ENCODE data around the gene RDH11.
A peak's percentile ranks its signal among the peaks of the same experiment; 100 is the strongest.
"Not testable (repeated sequence)": the region's sequence is repeated elsewhere in the genome, so short reads cannot be mapped to it uniquely, and the experiment has no call there.

The RDH11 gene

GRCh38 chr14:67703997-67704396 is 8.4 kb upstream of the RDH11 start:
- DNase-seq = no peak

DNA sequence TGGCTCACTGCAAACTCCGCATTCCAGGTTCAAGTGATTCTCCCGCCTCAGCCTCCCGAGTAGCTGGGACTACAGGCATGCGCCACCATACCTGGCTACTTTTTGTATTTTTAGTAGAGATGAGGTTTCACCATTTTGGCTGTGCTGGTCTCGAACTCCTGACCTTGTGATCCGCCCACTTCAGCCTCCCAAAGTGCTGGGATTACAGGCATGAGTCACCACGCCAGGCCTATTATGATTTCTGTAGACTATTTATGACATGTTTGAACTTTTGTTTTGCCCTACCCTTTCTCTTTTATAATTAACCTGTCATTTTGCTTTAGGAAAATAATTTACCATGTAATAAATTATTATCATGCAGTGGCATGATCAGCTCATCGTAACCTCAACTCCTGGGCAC is 5.9 kb upstream of the RDH11 start, which contains the start of gene RDH12:
TSS of gene RDH12 (plus strand) at position 395 of the 400 bp plus-strand sequence. CDS start 20,757 bp downstream, outside the sequence.
- DNase-seq = not testable (repeated sequence)

GRCh38 chr14:67698179-67698578 is 2.6 kb upstream of the RDH11 start:
- no peak for DNase-seq

DNA sequence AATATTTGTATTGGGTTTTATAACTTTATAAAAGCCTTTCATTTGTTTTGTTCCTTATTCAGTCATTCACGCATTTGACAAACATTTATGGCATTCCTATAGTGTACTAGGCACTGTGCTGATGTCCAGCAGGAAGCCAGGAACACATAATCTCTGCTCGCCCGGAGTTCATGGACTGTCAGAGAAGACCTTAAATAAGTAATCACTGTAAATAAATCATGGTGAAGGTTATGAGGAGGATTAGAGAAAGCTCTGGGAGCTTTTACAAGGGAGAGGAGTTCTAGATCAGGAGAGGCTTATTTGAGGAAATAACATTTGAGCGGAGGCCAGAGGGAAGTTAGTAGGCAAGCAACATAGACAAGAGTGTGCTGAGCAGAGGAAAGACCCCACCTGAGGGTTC is 1.4 kb upstream of the RDH11 start:
- no peak for DNase-seq

DNA sequence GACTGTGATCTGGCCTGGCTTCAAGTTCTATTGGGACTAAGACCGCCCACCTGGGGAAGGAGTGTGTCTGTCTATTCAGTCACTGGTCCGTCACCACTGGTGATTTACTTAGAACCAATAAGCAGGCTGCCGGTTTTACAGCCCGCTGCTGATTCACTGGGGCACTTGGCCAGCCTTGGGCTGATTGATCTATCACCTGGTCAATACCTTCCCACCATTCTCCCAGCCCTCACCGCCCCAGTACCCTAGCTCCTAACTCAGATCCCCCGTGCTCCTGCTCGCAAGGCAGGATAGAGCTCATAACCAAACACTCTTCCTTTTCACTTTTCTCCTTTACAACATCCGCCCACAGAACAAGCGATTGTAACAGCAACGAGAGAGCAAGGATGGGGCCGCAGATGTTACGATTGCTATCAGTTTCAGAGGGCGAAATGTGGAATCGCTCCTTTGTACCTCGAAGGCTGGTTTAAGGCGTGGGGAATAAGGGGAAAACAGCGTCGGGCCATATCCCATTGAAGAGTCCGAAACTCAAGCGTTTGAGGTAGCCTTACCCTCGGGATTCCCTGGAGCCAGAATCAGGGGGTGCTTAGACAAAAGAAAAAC is 672 bp downstream of the RDH11 start:
- peak; percentile 86 for DNase-seq

DNA sequence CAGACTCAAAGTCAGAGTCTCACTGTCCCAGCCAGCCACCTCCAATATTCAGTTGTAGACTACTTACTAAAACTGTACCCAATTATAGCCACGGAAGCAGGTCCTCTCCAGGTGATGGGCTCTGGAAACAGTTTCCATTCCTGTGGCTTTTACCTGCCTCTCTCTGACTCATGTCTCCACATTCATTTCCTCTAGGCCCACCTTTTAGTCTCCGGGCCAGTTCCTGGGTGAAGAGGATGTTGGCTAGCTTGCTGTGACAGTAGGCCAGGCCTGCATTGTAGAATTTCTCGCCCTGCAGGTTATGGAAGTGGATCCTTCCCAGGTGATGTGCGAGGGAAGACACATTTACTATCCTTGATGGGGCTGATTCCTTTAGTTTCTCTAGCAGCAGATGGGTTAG is 5.6 kb downstream of the RDH11 start:
- no peak for DNase-seq

DNA sequence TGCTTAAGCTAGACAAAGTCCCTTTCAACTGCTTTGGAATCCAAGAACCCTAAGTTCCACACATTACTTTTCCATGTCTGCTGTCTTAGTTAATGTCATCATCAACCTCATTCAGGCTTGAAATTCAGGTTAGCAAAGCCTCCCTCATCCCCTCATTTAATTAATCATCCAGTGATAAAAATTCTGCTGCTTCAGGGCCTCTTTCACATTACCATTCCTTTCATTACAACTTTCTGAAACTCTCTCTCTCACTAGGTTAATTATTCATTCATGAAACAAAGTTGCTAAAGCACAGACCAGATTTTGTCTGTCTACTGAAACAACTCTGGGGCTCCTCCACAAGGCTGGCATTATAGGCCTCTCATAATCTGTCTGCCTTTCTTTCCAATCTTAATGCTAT is 11.7 kb downstream of the RDH11 start:
- DNase-seq = no peak

DNA sequence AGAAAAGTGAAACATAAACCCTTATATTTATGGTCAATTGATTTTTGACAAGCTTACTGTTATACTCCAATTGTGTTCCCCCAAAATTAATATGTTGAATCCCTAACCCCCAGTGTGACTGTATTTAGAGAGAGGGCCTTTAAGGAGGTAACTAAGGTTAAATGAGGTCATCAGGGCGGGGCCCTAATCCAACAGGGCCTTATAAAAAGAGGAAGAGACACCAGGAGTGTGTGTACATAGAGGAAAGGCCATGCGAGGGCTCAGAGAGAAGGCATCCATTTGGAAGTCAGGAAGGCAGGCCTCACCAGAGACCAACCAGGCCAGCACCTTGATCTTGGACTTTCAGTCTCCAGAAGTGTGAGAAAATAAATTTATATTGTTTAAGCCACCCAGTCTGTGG is 14.6 kb downstream of the RDH11 start:
- no peak for DNase-seq

GRCh38 chr14:67680121-67680602 is 15.4 kb downstream of the RDH11 start:
- DNase-seq = peak; percentile 10

- no peak for DNase-seq
Observed at GRCh38 chr14:67679006-67679405, 16.6 kb downstream of the RDH11 start.

DNA sequence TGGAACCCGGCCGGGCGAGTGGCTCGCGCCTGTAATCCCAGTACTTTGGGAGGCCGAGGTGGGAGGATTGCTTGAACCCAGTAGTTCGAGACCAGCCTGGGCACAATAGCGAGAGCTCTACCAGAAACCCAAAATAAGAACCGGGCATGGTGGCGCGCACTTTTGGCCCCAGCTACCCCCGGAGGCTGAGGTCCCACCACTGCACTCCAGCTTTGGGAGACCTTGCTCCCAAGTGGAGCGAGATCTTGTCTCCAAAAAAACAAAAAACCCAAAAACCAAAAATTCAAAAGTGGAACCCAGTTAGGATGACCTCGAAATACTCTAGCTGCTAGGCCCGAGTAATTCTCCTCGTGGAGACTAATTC is 20.4 kb downstream of the RDH11 start:
- no peak for DNase-seq

- DNase-seq = peak; percentile 81
Observed at GRCh38 chr14:67674480-67675218, 20.9 kb downstream of the RDH11 start, which contains the start of gene VTI1B. Gene VTI1B, minus strand, starts transcription at chr14:67674632. Its CDS starts 143 bp downstream, at chr14:67674489.

- peak; percentile 66 for DNase-seq
Observed at GRCh38 chr14:67674139-67674479, 21.5 kb downstream of the RDH11 start.

DNA sequence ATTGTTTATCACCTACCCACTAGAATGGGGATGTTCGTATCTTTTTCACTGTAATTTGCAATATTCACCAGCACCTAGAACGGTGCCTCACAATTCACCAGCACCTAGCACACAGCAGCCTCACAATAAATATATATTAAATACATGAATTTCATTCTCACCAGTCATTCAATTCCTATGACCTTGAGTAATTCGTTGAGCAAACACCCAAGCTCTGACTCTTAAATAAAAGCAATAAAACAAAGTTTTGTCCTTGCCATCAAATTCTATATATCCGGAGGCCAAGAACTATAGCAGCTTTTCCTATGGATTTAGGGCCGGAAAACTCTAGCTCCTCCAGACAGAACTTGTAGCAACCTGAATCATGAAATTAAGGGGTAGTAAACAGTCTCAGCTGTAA is 22.1 kb downstream of the RDH11 start:
- no peak for DNase-seq

DNA sequence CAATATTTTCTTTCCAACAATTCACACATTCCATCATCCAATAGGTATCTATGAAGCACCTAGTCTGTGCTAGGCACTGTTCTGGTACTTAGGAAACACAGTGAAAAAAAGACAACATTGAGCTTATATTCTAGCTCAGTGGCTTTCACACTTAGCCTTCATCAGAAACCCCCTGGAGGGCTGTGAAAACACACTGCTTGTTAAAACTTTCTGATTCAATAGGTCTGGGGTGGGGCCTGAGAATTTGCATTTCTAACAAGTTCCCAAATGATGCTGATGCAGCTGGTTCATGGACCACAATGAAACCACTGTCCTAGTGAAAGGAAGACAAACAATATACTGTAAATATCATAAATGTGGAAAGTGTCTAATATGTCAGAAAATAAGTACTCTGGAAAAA is 27.0 kb downstream of the RDH11 start:
- DNase-seq = peak; percentile 6

DNA sequence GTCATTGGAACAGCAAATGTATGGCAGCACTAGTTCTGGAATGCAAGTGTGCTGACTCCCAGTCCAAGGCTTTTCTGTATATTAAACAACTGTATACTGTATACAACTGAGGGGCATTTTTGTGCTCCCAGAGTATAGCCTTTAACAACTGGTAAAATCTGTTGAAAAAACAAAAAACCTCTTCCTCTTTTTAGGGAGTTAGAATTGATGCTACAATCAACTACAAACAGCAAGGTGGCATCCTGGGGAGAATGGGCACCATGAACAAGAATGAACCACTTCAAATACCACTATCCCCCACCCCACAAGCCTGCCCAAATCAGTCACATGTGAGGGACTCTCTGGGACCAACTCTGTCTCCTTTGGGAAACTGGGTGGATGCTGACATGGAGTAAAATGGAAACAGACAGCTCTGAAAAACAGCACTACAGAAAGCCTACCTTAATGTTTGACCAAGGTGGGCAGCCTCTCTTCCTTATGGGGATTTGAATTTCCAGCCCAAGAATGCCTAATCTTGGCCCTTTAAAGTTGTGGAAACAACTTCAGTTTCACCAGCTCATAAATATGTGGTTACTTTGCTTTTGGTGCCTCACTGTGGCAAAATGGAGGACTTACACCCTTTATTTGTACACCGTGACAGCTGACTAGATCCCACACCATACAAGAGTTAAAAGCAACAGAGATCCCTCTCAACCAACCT is 28.7 kb downstream of the RDH11 start:
- peak; percentile 26 for DNase-seq

DNA sequence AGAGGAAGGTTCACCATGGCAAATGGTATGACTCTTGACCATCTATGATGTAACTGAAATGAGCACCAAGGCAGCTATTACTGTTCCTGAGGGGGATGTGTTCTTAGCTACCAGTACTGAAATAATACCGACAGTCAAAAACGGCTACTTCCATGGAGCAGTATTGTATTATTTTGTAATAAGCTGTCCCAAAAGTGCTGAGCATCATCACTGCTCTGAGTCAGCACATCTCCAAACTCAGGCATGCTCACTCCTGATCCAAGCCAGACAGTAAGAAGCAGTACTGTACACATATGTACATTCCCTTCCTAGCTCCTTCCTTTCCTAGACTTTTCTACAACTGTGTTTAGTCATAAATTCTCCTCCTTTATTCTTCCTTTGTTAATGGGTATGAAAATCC is 29.7 kb downstream of the RDH11 start:
- no peak for DNase-seq

DNA sequence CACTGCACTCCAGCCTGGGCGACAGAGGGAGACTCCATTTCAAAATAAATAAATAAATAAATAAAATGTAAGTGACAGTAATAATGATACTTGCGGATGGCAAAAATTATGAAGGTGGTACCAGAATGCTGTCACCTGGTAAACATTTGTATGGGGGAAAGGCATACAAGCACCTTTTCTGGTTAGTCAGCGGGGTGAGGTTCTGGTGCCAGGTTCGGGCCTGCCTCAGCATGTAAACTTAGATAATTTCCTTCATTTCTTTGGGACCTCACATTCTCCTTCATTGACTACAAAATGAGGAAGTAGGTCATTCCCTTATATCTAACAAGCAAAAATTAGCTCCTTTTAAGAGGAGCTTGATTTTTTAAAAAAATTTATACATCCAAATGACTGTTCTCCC is 31.9 kb downstream of the RDH11 start:
- no peak for DNase-seq

DNA sequence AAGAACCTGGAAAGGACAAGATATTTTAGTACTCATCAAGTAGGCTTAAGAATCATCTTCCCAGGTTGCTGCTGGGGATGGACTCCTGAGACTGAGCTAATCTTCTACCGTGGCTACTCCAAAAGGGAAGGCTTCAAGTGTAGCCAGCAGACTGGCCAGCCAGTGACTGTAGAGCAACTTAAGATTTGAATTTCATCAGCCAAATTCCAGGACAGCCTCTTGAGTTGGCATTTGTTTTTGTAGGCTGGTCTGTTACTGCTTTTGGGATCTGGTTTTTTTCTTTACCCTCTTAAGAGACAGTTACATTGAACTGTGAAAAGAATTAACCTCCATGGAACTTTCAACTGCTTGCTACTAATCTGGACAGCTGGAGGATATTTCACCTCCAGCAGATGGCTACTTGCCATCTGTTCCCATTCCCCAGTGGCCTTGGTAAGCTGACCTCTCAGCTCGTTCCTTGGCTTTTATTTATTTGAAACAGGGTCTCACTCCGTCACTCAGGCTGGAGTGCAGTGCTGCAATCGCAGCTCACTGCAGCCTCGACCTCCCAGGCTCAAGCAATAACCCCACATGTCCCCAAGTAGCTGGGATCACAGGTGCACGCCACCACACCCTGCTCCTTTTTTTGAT is 41.8 kb downstream of the RDH11 start:
- no peak for DNase-seq

DNA sequence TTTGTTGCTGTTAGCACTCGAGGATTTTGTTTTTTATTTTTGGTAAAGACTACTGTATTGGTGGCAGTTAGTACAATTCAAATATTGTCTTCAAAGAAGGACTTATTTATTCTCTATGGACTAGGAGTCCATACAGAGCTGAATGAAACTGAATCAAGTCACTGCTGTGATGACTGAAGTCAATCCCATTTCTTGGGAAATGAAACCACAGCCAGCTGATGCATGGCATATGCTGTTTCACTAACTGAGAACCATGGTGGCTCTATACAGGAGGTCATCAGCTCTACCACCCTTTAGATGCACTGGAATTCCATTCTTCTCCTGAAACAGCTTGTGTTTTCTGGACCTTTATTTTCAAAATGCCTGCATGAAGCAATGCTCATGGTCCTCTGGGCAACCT is 43.4 kb downstream of the RDH11 start:
- DNase-seq = no peak

DNA sequence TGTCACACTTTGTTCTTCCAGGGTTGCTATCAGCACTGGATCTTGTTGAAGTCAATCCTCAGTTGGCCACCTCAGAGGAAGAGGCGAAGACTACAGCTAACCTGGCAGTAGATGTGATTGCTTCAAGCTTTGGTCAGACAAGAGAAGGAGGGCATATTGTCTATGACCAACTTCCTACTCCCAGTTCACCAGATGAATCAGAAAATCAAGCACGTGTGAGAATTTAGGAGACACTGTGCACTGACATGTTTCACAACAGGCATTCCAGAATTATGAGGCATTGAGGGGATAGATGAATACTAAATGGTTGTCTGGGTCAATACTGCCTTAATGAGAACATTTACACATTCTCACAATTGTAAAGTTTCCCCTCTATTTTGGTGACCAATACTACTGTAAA is 44.9 kb downstream of the RDH11 start:
- DNase-seq = no peak

GRCh38 chr14:67650151-67650550 is 45.4 kb downstream of the RDH11 start:
- no peak for DNase-seq

DNA sequence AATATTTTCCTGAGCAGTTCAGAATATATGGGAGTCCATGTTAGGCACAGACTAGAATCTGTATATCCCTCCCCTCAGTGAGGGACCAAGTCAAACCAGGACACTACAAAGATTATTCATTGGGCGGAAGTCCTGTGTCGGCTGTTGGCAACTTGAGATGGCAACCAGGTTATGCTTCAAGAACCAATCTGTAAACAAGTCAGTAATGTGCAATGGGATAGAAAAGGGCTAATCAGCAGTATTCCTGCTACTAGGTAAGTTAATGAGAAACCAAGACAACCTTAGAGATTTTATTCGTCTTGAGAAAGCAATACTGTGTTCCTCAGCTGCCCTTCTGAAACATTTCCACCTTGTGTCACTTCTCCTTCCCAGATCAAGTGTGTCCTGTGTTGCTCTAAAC is 49.4 kb downstream of the RDH11 start:
- DNase-seq = no peak

DNA sequence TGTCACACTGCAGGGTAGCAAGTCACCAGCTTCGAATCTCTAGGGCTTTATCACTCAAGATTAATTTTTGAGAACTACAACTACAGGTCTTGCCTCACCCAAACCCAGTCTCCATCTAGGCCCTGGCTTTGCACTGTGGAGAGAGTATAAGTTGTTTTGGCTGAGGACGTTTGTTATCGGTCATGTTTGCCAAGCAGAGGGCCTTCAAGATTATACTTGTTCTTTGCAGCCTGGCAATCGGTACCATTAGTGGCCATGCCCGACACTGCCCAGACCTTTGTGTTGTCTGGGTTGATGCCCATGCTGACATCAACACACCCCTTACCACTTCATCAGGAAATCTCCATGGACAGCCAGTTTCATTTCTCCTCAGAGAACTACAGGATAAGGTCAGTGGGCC is 50.1 kb downstream of the RDH11 start:
- DNase-seq = no peak
